Stimulated activated CD4-positive, alpha-beta T cell treated with anti-CD3 and anti-CD28 coated beads, TNF-alpha, amount 100 ng/mL, for 1 hour (primary cell): ENCODE data around the gene EXOC4.

Experiments used
- DNase-seq, 3 donors: peaks; one replicate each; pipeline ENCODE4 v3.0.0-alpha.2; 2020; ENCODE audit warnings: low read depth in 3 of 3, low spot score in 1 of 3

Gene EXOC4

DNA sequence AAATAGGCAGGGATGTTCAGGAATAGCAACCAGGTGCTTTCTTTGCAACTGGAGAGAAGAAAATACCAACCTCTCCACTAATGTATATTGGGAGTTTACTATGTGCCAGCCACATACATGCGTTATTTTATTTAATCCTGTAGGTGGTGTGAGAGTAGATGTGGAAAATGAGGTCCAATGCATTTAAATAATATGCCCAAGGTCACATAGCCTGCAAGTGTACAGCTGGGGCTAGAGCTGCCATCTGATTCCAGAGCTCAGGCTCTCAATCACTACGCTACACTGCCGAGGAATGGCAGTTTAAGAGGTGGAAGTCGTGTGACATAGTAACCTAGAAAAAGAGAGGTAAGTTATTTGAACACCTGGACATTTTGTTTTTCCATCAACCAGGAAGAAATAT, 277.0 kb downstream of the EXOC4 start:
- no peak for DNase-seq

DNA sequence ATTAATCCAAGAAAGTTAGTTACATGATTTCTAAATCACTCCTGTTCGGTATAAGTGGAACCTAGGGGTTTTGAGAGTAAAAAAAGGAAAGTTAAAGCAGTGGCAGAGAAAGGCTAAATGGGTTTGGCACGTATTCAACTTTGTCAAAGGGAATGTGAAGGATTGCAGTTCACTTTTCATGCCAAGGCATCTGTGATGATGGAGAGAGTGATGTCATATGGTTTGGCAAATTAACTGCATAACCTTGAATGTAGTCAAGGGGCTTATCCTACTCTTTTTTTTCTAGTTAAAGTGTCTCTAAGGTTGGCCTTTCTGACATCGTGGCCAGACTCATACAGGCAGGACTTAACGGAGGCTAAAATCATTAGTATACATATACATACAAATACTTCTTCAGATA, 277.8 kb downstream of the EXOC4 start:
- DNase-seq: no peak

GRCh38 chr7:133534816-133535215, 281.9 kb downstream of the EXOC4 start:
- DNase-seq: no peak

GRCh38 chr7:133535308-133535707, 282.4 kb downstream of the EXOC4 start:
- no peak for DNase-seq

GRCh38 chr7:133536450-133536849, 283.6 kb downstream of the EXOC4 start:
- DNase-seq: no peak

- DNase-seq: no peak
These were observed 286.1 kb downstream of the EXOC4 start for GRCh38 chr7:133539016-133539415.

DNA sequence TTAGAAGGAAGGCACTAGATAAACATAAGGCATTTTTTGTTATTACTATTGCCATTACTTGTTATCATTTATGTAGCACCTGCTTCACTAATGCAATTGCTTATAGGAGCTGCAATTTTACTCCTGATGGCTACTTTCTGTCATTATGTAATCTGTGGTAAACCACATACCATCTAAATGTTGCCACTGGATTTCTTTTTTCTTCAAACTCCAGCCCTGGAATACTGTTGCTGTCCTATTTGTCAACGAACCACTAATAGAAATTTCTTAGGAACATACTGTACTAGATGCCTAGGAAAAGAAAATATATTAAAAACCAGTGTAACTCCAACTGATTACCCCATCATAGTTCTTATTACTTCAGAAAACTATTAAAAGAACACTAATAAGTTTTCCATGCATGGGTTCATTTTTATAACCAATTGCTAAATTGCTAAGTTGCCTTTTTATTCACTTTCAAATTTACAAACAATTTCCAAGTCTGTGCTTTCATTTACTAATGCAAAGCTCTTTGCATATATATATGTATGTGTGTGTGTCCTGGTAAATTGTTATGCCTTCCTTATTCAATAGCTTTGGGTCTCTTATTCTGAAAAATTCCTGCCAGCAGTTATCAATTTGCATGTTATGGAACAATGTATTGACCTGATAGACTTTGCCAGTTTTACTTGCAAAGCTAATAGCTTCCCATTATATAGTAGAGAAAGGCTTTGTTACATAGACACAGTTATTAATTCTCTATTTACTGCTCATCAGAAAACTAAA, 287.4 kb downstream of the EXOC4 start:
- no peak for DNase-seq

GRCh38 chr7:133542209-133542780, 289.4 kb downstream of the EXOC4 start:
- DNase-seq: no peak

DNA sequence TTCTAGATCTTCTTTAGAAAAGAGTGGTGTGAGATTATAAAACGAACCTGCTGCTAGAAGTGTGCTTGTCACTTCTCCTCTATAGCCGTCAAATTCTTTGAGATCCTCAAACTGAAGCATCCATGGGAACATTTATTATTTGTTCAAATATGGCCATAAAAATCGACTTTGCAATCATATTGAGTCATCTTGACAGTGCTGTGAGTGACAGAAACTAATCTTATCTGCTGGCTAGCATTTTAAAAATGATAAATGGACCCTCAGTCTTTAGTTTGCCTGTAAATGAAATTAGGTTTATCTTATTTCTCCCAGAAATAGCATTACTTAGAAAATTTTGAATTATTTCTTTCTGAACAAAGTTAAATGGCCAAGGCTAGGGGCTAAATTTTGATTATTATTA, 290.8 kb downstream of the EXOC4 start:
- no peak for DNase-seq

DNA sequence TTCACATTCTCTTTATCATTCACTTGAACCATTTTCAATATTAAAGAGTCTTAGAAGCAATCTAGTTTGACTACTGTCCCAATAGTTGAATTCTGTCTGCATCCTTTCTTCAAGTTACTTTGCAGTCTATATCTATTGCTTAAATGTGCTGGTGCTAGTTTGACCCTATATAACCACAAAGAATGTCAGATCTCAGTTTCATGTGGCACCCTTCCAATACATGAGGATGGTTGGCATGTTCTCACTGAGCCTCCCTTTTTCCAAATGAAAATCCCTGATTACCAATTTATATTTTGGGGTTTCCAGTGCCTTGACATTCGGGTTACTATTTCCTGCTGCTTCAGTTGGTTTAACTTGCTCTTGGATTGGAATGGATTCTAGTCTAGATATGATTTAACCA, 292.7 kb downstream of the EXOC4 start:
- no peak for DNase-seq

- no peak for DNase-seq
These were observed 295.1 kb downstream of the EXOC4 start for GRCh38 chr7:133547981-133548380.

DNA sequence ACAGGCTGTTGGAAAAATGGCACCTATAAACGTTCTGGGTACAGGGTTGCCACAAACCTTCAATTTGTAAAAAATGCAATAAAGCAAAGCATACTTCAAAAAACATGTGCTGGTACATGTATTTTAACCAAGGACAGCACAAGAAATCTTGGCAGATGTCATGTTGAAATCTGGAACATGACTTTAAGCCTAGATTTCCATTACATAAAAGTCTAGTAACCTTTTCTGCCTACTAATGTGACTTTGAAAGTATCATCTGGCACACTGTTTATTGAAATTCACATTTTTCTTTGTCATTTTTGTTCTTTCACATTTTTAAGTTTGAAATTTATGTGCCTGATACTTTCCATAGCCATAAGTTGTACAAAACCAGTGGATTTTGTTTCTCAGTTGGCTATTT, 296.8 kb downstream of the EXOC4 start:
- no peak for DNase-seq

GRCh38 chr7:133550145-133550544, 297.3 kb downstream of the EXOC4 start:
- no peak for DNase-seq

- DNase-seq: no peak
These were observed 297.9 kb downstream of the EXOC4 start for GRCh38 chr7:133550811-133551210.

GRCh38 chr7:133551466-133551865, 298.6 kb downstream of the EXOC4 start:
- DNase-seq: no peak

DNA sequence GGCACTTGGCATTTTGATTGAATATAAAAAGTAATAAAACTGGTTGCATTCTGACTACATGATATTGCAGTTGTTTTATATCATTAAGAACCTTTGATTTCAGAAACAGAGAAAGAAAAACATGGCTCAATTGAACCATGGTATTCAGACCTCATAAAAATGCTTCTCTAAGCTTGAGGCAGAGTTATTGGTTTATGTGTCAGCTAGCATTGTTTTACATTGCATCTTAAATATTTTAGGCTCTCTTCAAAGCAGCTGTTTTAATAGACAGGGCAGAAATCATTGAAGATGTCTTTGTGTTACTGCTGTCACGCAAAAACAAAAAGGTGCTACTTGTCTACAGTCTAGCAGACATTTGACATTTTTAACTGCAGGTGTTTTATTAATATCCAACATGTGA, 299.2 kb downstream of the EXOC4 start:
- DNase-seq: no peak

- DNase-seq: no peak
These were observed 301.5 kb downstream of the EXOC4 start for GRCh38 chr7:133554330-133554729.

- no peak for DNase-seq
These were observed 303.2 kb downstream of the EXOC4 start for GRCh38 chr7:133556048-133556447.

DNA sequence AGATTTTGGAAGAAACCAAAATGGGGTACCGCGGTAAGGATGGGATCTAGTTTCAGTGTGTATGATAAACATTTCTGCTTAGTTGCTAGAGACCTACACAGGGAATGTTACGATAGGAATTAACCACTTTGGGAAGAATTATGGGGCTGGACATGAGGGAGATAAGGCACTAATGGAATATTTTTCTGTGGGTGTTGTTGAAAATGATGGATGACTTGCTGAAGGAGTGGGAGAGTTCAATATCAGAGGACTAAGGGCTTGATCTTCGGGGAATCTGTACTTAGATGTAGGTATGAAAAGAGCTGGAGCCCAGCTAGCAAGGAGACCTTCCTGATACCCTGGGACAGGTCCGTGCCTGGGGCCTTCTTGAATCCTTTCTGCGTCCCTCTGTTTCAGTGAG, 303.7 kb downstream of the EXOC4 start:
- DNase-seq: no peak

DNA sequence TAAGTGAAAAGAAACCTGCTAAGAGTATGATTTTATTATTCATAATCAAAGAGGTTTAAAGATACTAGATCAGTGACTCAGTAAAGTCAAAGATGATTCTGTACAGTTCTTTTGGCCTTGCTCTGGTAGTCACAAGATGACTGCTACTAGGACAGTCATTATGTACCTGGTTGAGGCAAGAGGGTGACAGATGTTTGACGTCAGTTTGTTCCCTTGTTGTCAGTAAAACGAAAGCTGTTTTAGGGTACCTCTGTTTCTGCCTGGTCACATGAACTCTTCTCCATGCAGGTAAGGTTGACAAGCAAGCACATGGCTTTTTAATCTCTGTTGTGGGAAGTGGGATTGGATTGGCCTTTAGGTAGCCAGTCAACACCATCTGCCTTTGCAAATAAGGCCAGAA, 308.0 kb downstream of the EXOC4 start:
- no peak for DNase-seq

- DNase-seq: no peak
These were observed 308.5 kb downstream of the EXOC4 start for GRCh38 chr7:133561396-133561795.

DNA sequence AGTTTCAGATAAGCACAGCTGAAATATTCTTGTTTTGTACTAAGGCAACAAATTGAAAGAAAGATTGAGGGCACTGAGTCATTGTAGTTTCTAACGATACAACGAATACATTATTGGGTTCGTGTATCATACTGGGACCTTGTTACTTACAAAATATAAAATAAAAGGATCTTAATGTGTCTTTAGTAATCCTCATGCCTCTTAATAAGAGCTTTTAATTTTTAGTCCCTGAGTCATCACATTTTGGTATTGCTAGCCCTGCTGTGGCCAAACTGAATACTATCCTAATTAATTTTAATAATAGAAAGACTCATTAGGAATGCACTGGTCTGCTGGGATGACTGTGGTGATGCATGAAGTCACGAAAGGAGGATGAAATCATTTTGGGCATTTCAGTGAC, 309.7 kb downstream of the EXOC4 start:
- no peak for DNase-seq

GRCh38 chr7:133563251-133563650, 310.4 kb downstream of the EXOC4 start:
- DNase-seq: no peak
